Left lung (tissue), 10 donors: ENCODE data around the gene SSU72. TPM values are rescaled to one million over a fixed set of nuclear protein-coding genes. Genes with fewer than 3 reads are reported as not detected.

Experiments used
- ATAC-seq: fragments of 200-7000 bp; cut with Tn5 transposase; one replicate; pipeline ENCODE4 v1.9.1; 2020; ENCODE audit warnings: moderate library complexity
- DNase-seq, 4 donors: peaks; one replicate each; pipeline ENCODE4 v3.0.0-alpha.2; 2013 to 2020
- H3K27ac ChIP-seq, 2 donors: fragments of 200-600 bp; sonication (generic) in 1 of 2; one replicate each; pipeline versions ENCODE4 v1.5.0 to v1.8.0; 2020 to 2021
- H3K27me3 ChIP-seq, 2 donors: fragments of 200-600 bp; sonication (generic) in 1 of 2; one replicate each; pipeline versions ENCODE4 v1.5.0 to v1.8.0; 2020 to 2021
- H3K36me3 ChIP-seq, 2 donors: fragments of 200-600 bp; sonication (generic) in 1 of 2; one replicate each; pipeline versions ENCODE4 v1.5.0 to v1.8.0; 2020 to 2021
- H3K4me1 ChIP-seq, 2 donors: fragments of 200-600 bp; one replicate each; pipeline ENCODE4 v1.8.0; 2021
- H3K4me3 ChIP-seq, 2 donors: fragments of 200-600 bp; sonication (generic) in 1 of 2; one replicate each; pipeline versions ENCODE4 v1.5.0 to v1.8.0; 2020 to 2021; ENCODE audit warnings: mild to moderate bottlenecking in 1 of 2
- H3K9me3 ChIP-seq, 2 donors: fragments of 200-600 bp; sonication (generic) in 1 of 2; one replicate each; pipeline versions ENCODE4 v1.5.0 to v1.8.0; 2020 to 2021
- CTCF ChIP-seq, 2 donors: fragments of 200-600 bp; sonication (generic) in 1 of 2; IDR thresholded peaks; one replicate each; pipeline versions ENCODE4 v1.5.0 to v1.8.0; 2021; ENCODE audit warnings: antibody characterized with exemption in 2 of 2
- intact Hi-C, 2 donors: fragments of 100-400 bp; cut with DNase I; formaldehyde crosslinking; loops; one replicate each; pipeline versions ENCODE4 v1.11.2 to v1.14.2; 2022
- polyA plus RNA-seq, 6 donors: library from polyadenylated mRNA; unstranded; fragments of 120-200 nt; gene quantifications; one replicate each; pipeline ENCODE4 v1.2.1, GENCODE V29; 2013; ENCODE audit not compliant: insufficient read length in 6 of 6
- total RNA-seq, 2 donors: library from RNA; stranded (reverse); fragmentation: NEBNext Ultra II Directional; extraction: Animal tissue kit (Norgen Biotek cat#: 25700); gene quantifications; one replicate each; pipeline ENCODE4 v1.2.1, GENCODE V29; 2021
- donor health status: DM: no; HTN: yes; CAD: no.
- donor health status: DM: no; HTN: no; CAD: no.

Gene SSU72
- total and polyA plus RNA-seq, 8 donors: 65.2 to 141 (median 72.7) TPM

GRCh38 chr1:1619917-1620361, 45.3 kb upstream of the SSU72 start:
- no peaks in the 10 kb centered on the region for H3K9me3 ChIP-seq
- TF ChIP-seq CTCF (IDR thresholded peaks at IDR 0.05): no peak
- peaks cover 9 to 16% of the 10 kb centered on the region in 2 donors for H3K4me1 ChIP-seq
- DNase-seq (peak in 1 of 4 donors; percentile 61), ATAC-seq (no peak)
- peaks cover 0 to 14% of the 10 kb centered on the region in 2 donors for H3K36me3 ChIP-seq
- intact Hi-C loops: no loop called here
- no peaks in the 10 kb centered on the region for H3K27me3 ChIP-seq
- H3K27ac ChIP-seq: no peak overlapping the region
- H3K4me3 ChIP-seq: no peak overlapping the region

- no peak for ATAC-seq
Observed at GRCh38 chr1:1618396-1619068, 43.9 kb upstream of the SSU72 start.

GRCh38 chr1:1617925-1618324, 43.3 kb upstream of the SSU72 start:
- Histone ChIP-seq H3K27ac (no peak overlapping the region), H3K9me3 (no peaks in the 10 kb centered on the region), H3K27me3 (no peaks in the 10 kb centered on the region), H3K36me3 (peaks cover 0 to 8% of the 10 kb centered on the region in 2 donors), H3K4me3 (no peak overlapping the region), H3K4me1 (peaks cover 25 to 34% of the 10 kb centered on the region in 2 donors)
- peak in 1 of 4 donors; percentile 61 for DNase-seq
- intact Hi-C loops: no loop called here
- TF ChIP-seq CTCF (IDR thresholded peaks at IDR 0.05): no peak
- ATAC-seq: no peak

More at GRCh38 chr1:1618396-1619068, 43.9 kb upstream of the SSU72 start:
- DNase-seq: peak in 1 of 4 donors; percentile 54
- Histone ChIP-seq H3K4me1 (peaks cover 21 to 30% of the 10 kb centered on the region in 2 donors), H3K4me3 (no peak overlapping the region), H3K27ac (no peak overlapping the region), H3K27me3 (no peaks in the 10 kb centered on the region), H3K9me3 (no peaks in the 10 kb centered on the region), H3K36me3 (peaks cover 0 to 8% of the 10 kb centered on the region in 2 donors)
- no peak for TF ChIP-seq CTCF (IDR thresholded peaks at IDR 0.05)
- intact Hi-C loops: no loop called here

- peaks cover 0 to 8% of the 10 kb centered on the region in 2 donors for H3K36me3 ChIP-seq
- ATAC-seq (no peak), DNase-seq (peak in 1 of 4 donors; percentile 34)
- peaks cover 25 to 34% of the 10 kb centered on the region in 2 donors for H3K4me1 ChIP-seq
- no peak overlapping the region for H3K4me3 ChIP-seq
- intact Hi-C loops: no loop called here
- H3K9me3 ChIP-seq: no peaks in the 10 kb centered on the region
- H3K27ac ChIP-seq: no peak overlapping the region
- H3K27me3 ChIP-seq: no peaks in the 10 kb centered on the region
- no peak for TF ChIP-seq CTCF (IDR thresholded peaks at IDR 0.05)
Observed at GRCh38 chr1:1617516-1617915, 42.9 kb upstream of the SSU72 start.

- no peak for ATAC-seq
- peak in 1 of 4 donors; percentile 80 for DNase-seq
Observed at GRCh38 chr1:1616838-1617237, 42.2 kb upstream of the SSU72 start.

More at GRCh38 chr1:1616838-1617237, 42.2 kb upstream of the SSU72 start:
- H3K4me3 ChIP-seq: peak overlapping the region; percentile 78 to 83
- H3K36me3 ChIP-seq: peaks cover 0 to 8% of the 10 kb centered on the region in 2 donors
- no peaks in the 10 kb centered on the region for H3K27me3 ChIP-seq
- intact Hi-C loops: no loop called here
- no peak for TF ChIP-seq CTCF (IDR thresholded peaks at IDR 0.05)
- H3K27ac ChIP-seq: no peak overlapping the region
- H3K9me3 ChIP-seq: no peaks in the 10 kb centered on the region
- peaks cover 25 to 36% of the 10 kb centered on the region in 2 donors for H3K4me1 ChIP-seq
